NB4 (cell line): ENCODE data around the gene GOLGA6B.

ENCODE experiments used
- CTCF ChIP-seq: IDR thresholded peaks from one replicate; pipeline ENCODE4 v1.5.1; 2012; ENCODE audit warnings: low read depth, low read length
- MAX ChIP-seq: IDR thresholded peaks from 2 replicates; pipeline ENCODE4 v1.6.1; 2011; ENCODE audit warnings: low read depth, low read length
- POLR2A ChIP-seq: IDR thresholded peaks from 2 replicates; pipeline ENCODE4 v1.6.1; 2011; ENCODE audit warnings: mild to moderate bottlenecking; ENCODE audit not compliant: insufficient read length; ENCODE audit errors: extremely low read depth

- no peak for TF ChIP-seq CTCF
- TF ChIP-seq POLR2A = no peak
- no peak for TF ChIP-seq MAX
These were observed 28.3 kb downstream of the GOLGA6B start for GRCh38 chr15:72682772-72683171.
